NCI-H446 treated with DMSO at 0.1 percent for 48 hours (cell line): ENCODE measurements around the gene TNP2.

ENCODE experiments used
- DNase-seq: peaks from one replicate; lab custom pipeline; 2025; lab: John Stamatoyannopoulos, UW

Gene TNP2

DNA sequence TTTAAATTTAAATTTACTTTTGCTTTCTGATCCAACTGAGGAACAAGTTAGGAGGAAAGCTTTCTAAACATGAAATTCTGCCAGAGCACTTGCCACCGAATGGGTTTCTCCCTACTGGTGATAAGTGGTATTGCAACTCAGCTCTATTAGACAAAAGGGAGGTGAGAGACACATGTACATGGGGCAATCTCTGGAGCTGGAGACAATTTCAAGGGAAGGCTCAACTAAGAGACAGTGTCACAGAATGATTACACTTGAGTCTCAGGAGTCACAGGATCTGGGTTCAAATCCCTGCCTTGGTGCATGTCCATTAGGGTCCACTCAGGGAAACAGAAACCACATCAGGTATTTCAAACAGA lies 50.5 kb downstream of the TNP2 start:
- DNase-seq = no peak
